SIG-M5 (cell line): ENCODE measurements around the gene YAF2.
"Not testable (repeated sequence)": the region's sequence is repeated elsewhere in the genome, so short reads cannot be mapped to it uniquely, and the experiment has no call there.

ENCODE experiments used
- DNase-seq: peaks from one replicate; lab custom pipeline; 2025; lab: John Stamatoyannopoulos, UW

Gene YAF2

GRCh38 chr12:42255221-42255865, 17.3 kb upstream of the YAF2 start:
- DNase-seq = no peak

- not testable (repeated sequence) for DNase-seq
Measured at GRCh38 chr12:42252645-42253044, 14.6 kb upstream of the YAF2 start.

GRCh38 chr12:42249033-42249432, 11.0 kb upstream of the YAF2 start:
- not testable (repeated sequence) for DNase-seq

DNA sequence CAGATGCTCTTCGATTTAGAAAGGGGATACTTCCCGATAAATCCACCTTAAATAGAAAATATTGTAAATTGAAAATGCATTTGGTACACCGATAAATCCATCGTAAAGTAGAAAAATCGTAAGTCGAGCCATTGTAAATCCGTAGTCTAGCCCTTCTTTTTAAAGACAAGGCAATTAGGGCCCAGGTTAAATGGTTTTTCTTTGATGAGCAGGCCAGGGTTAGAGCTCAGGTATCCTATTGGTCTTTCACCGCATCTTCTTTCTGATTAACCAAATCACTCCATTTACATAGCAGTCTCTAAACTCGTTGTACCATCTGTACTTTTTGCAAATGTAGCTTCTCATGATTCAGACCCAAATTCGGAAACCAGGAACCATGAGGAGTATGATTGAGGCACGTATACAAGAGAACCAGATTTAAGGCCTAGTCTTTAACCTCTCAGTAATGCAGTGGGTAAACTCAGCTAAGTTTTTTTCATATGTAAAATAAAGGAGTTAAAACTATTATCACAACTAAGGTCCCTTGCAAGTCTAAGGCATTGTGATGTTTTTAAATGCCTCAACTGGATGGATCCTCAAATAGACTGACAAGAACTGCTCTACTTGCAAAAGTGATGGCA, 2.2 kb upstream of the YAF2 start:
- no peak for DNase-seq

- DNase-seq = no peak
Measured at GRCh38 chr12:42237853-42238239, 202 bp downstream of the YAF2 start.

DNA sequence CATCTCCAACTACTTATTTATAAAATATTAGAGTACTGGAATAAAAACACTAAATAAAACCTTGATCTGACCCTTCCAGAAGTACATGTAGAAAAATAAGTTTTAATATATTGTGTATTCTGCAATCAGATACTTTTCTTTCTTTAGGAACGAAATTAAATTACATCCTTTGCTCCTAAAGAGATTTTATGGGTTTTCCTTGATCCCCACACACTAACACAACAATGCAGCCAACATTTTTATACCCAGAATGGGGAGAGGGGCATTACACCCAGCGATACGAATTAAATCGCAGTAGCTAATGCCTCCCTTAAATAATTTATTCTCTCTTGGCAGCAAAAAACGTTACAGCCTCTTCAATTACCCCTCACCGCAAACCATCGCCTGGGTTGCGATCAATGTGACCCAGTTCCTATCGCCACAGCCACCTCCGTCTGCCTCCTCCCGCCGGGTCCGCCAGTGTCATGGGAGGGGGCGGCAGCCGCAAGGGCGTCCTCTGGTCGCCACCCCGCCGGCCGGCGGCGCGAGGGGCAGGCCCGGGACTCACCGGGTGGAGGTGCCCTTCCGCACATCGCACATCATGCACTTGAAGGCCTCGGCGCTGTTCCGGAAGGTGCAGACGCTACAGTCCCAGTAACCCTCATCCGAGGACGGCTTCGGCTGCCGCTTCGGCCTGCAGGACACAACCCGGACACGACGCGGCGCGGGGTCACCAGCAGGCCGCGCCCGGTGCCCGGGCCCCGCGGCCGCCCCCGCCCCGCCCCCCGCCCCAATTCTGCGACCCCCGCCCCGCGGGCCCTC, 796 bp downstream of the YAF2 start:
- DNase-seq = peak; percentile 27

- DNase-seq = no peak
Measured at GRCh38 chr12:42236017-42236416, 2.0 kb downstream of the YAF2 start.

DNA sequence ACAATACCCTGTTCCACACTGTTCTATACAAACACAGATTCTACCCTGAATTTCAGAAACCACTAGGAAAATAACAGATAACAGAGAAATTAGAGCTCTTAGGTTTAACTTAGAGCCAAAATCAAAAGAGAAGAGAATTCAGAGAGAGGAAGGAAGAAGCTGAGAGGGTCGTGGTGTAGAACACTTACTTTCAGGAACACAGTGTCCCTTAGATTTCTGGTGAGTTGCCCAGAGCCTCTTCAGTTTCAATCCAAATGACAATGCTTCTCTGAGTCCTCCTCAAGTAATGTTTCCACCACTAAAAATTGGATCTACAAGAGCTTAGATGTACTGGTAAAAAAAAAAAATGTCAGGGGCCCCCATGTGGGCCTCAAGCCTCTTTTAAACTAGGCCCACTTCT, 2.6 kb downstream of the YAF2 start:
- DNase-seq = no peak

DNA sequence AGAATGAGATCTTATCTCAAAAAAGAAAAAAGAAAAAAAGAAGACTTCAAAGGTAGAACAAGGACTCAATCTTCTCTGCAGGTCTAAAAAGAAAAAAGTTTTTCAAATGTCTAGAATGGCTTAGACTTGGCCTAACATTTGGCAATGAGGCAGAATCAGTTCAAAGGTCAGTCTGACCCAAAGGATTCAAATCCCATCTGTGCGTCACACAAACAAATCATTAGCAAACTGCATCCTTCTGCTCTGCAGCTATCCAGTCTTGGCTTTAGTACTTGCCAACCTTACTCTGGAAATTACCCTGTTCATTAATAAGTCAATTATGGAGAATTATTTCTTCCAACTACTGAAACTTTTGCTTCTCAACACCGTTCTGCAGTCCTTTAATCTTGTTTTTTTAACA, 3.1 kb downstream of the YAF2 start:
- DNase-seq = no peak

DNA sequence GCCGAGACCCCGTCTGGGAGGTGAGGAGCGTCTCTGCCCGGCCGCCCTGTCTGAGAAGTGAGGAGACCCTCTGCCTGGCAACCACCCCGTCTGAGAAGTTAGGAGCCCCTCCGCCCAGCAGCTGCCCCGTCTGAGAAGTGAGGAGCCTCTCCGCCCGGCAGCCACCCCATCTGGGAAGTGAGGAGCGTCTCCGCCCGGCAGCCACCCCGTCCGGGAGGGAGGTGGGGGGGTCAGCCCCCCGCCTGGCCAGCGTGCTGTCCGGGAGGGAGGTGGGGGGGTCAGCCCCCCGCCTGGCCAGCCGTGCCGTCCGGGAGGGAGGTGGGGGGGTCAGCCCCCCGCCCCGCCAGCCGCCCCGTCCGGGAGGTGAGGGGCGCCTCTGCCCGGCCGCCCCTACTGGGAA, 10.5 kb downstream of the YAF2 start:
- DNase-seq = not testable (repeated sequence)

- DNase-seq = not testable (repeated sequence)
Measured at GRCh38 chr12:42224501-42224900, 13.5 kb downstream of the YAF2 start.

GRCh38 chr12:42222724-42223123, 15.3 kb downstream of the YAF2 start:
- no peak for DNase-seq

GRCh38 chr12:42221726-42222125, 16.3 kb downstream of the YAF2 start:
- no peak for DNase-seq

GRCh38 chr12:42217656-42218055, 20.4 kb downstream of the YAF2 start:
- DNase-seq = no peak

GRCh38 chr12:42216737-42217136, 21.3 kb downstream of the YAF2 start:
- DNase-seq = no peak

DNA sequence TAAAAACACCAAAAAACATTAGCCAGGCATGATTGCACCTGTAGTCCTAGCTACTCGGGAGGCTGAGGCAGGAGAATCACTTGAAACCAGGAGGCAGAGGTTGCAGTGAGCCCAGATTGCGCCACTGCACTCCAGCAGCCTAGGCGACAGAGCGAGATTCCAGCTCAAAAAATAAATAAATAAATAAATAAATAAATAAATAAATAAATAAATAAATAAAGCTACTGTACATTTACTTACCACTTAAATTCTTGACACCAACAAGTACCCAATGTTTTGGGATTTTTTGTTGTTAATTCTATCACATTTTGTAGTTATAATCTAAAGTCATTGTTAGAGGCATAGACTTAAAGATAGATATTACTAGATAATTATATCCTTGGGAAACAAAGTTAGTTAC, 22.3 kb downstream of the YAF2 start:
- DNase-seq = not testable (repeated sequence)

- no peak for DNase-seq
Measured at GRCh38 chr12:42213954-42214426, 24.1 kb downstream of the YAF2 start.

DNA sequence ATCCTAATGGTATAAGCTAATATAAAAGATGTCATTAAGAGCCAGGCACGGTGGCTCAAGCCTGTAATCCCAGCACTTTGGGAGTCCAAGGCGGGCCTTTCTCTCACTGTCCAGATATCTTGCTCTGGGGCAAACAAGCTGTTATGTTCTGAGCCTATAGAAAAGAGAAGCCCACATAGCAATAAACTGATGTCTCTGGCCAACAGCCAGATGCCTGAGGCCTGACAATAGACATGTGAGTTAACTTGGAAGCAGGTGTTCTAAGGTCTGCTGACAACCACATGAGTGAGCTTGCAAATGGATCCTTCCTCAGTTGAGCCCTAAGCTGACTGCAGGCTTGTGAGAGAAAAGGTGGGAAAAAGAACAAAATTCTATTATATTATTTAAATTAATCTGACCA, 25.0 kb downstream of the YAF2 start:
- DNase-seq = no peak

GRCh38 chr12:42208574-42208973, 29.5 kb downstream of the YAF2 start:
- no peak for DNase-seq

- DNase-seq = no peak
Measured at GRCh38 chr12:42204819-42205218, 33.2 kb downstream of the YAF2 start.

DNA sequence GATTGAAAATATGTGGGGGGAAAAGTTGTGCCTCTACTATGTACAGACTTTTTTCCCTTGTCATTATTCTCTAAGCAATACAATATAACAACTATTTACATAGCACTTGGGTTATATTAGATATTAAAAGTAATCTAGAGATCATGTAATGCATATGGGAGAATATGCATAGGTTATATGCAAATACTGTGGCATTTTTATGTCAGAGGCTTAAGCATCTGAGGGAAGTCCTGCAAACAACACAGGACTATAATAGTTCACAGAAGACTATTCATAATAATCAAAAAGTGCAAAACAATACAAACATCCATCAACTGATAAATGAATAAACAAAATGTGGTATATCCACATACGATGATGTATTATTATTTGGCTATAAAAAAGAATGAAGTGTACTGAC, 33.7 kb downstream of the YAF2 start:
- DNase-seq = no peak

GRCh38 chr12:42201063-42201462, 37.0 kb downstream of the YAF2 start:
- DNase-seq = no peak

- no peak for DNase-seq
Measured at GRCh38 chr12:42199007-42199406, 39.0 kb downstream of the YAF2 start.
